Activated CD8-positive, alpha-beta memory T cell treated with anti-CD3 and anti-CD28 coated beads, Interleukin-2, amount 10 ng/mL, durations not matched to agents 7 days and 5 days (primary cell): ENCODE results near the gene WDR11. TPM values are rescaled to one million over a fixed set of nuclear protein-coding genes. Genes with fewer than 3 reads are reported as not detected.
"Not testable (repeated sequence)": the region's sequence is repeated elsewhere in the genome, so short reads cannot be mapped to it uniquely, and the experiment has no call there.

Source experiments
- ATAC-seq: fragments of 150-1000 bp; cut with Tn5 transposase; one replicate; pipeline ENCODE4 v1.10.0; 2021; ENCODE audit warnings: moderate library complexity
- CTCF ChIA-PET: fragments of 350-600 bp; sonication (Branson Sonifier 250); formaldehyde crosslinking; loops from one replicate; lab custom pipeline; 2021; ENCODE audit warnings: antibody characterized with exemption; lab: Charles Lee
- DNase-seq: peaks from one replicate; pipeline ENCODE4 v3.0.0-alpha.2; 2020
- H3K27ac Mint-ChIP-seq: one replicate; pipeline ENCODE4 v1.8.0; 2021; ENCODE audit warnings: mild to moderate bottlenecking, mixed read lengths
- H3K27me3 Mint-ChIP-seq: one replicate; pipeline ENCODE4 v1.8.0; 2021; ENCODE audit warnings: mixed read lengths
- H3K36me3 Mint-ChIP-seq: one replicate; pipeline ENCODE4 v1.8.0; 2021; ENCODE audit warnings: mild to moderate bottlenecking, mixed read lengths
- H3K4me1 Mint-ChIP-seq: one replicate; pipeline ENCODE4 v1.8.0; 2021; ENCODE audit warnings: mixed read lengths
- H3K4me3 Mint-ChIP-seq: one replicate; pipeline ENCODE4 v1.8.0; 2021; ENCODE audit warnings: mild to moderate bottlenecking, moderate library complexity, mixed read lengths
- H3K9me3 Mint-ChIP-seq: one replicate; pipeline ENCODE4 v1.8.0; 2022; ENCODE audit warnings: low read depth, mixed read lengths
- total RNA-seq, 2 experiments: library from RNA; stranded (reverse); gene quantifications; one replicate each; pipeline ENCODE4 v1.2.3, GENCODE V29; 2021

The WDR11 gene
- total RNA-seq, 2 experiments from 2014 or later, result 35.8 to 44.1 TPM

DNA sequence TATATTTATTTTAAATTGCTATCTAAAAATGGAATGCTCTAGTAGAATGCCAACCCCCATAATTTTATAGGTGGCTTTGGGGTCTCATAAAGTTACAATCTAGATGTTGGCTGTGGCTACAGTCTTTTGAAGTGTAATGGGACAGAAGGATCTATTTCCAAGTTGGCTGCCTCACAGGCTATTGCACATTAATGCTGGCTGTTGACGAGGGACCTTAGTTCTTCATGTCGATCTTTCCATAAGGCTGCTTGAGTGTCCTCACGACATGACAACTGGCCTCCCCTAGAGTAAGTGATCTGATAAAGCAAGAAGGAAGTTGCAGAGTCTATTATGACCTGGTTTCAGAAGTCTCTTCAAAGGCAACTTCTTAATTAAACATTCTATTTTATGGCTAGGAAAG is 36.3 kb downstream of the WDR11 start:
- ATAC-seq (no peak), DNase-seq (no peak)
- Mint-ChIP-seq H3K4me1 (no peaks in the 10 kb centered on the region), H3K4me3 (no peak overlapping the region), H3K27ac (no peak overlapping the region), H3K9me3 (no peaks in the 10 kb centered on the region), H3K27me3 (no peaks in the 10 kb centered on the region), H3K36me3 (peaks cover 45% of the 10 kb centered on the region)
- CTCF ChIA-PET, result no interaction called here

DNA sequence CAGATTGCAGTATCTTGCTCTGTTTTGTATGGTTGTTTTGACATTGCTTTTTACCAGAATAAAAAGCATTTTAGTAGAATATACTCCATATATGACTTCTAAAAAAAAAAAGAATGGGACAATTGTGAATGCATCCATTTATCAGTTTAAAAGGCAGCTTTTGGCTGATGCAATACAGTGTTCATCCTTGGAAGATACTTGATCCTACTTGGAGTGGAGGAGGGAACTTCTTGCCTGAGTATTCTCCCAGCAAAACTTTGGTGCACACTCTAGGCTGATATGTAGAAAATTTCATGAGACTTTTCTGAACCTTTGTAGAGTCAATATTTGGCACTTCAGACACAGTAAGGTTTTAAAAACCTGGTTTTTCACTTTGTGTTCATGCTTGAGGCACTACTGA is 40.2 kb downstream of the WDR11 start:
- H3K36me3 Mint-ChIP-seq, result peaks cover 48% of the 10 kb centered on the region
- no peak for DNase-seq
- no peaks in the 10 kb centered on the region for H3K4me1 Mint-ChIP-seq
- CTCF ChIA-PET, result no interaction called here
- H3K27me3 Mint-ChIP-seq, result no peaks in the 10 kb centered on the region
- H3K9me3 Mint-ChIP-seq, result no peaks in the 10 kb centered on the region
- H3K27ac Mint-ChIP-seq, result no peak overlapping the region
- H3K4me3 Mint-ChIP-seq, result no peak overlapping the region
- no peak for ATAC-seq

DNA sequence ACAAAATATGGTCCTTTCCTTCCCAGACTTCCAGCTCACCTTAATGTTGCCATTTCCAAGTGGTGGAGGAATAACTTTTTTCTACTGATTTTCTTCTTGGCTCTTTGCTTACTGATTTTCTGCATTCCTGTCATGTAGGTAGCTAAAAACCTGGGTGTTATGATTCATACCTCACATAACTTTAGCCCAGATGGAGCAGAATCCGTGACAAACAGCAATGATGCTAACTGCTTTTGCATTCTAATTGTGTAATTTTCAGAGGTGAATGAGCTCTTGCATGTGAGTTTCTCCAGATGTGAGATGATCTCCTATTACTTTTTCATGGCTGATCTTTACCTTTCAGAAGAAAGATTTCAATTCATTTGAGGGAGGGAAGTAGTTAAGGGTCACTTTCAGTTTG is 43.4 kb downstream of the WDR11 start:
- CTCF ChIA-PET, result no interaction called here
- H3K4me1 Mint-ChIP-seq, result peaks cover 6% of the 10 kb centered on the region
- H3K27me3 Mint-ChIP-seq, result no peaks in the 10 kb centered on the region
- H3K4me3 Mint-ChIP-seq, result no peak overlapping the region
- H3K36me3 Mint-ChIP-seq, result peaks cover 46% of the 10 kb centered on the region
- DNase-seq (no peak), ATAC-seq (no peak)
- H3K27ac Mint-ChIP-seq, result no peak overlapping the region
- no peaks in the 10 kb centered on the region for H3K9me3 Mint-ChIP-seq

DNA sequence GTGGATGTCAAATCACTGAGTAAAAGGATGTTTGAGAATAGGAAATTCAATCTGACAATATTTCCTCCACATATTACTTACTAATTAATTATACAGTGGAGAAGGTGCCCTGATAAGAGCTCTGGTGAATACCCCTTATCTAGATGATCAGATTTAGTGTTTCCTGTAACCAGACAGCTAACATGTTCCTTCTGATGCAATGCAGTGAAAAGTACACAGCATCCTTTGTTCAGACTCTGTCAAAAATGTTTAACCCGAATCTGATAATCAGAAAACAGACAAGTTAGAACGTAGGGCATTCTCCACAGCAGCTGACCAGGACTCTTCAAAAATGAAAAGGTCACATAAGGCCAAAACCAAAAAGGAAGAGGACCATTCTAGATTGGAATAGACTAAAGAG is 46.2 kb downstream of the WDR11 start:
- ATAC-seq, result peak; percentile 30
- Mint-ChIP-seq H3K4me3 (no peak overlapping the region), H3K36me3 (peaks cover 34% of the 10 kb centered on the region), H3K27me3 (no peaks in the 10 kb centered on the region), H3K27ac (no peak overlapping the region), H3K4me1 (peaks cover 6% of the 10 kb centered on the region), H3K9me3 (no peaks in the 10 kb centered on the region)
- DNase-seq, result no peak
- CTCF ChIA-PET, result no interaction called here

DNA sequence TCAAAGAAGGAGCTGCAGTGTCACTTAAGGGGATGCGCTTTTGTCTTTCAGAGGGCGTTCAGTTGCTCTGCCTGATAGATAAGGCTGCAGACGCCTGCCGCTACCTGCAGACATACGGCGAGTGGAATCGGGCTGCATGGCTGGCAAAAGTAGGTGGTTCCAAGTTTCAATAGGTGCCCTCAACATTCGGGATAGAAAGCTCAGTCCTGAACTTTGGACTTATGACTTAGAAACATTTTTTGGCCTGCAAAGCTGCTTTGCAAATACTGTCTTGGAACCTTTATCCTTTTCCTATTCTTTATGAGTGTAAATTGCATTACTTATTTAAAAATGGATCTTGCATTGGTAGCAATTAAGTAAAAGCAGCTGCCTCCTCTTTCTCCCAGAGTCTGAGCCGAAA is 54.1 kb downstream of the WDR11 start:
- Mint-ChIP-seq H3K27me3 (no peaks in the 10 kb centered on the region), H3K27ac (no peak overlapping the region), H3K4me1 (no peaks in the 10 kb centered on the region), H3K36me3 (peaks cover 54% of the 10 kb centered on the region), H3K9me3 (no peaks in the 10 kb centered on the region), H3K4me3 (no peak overlapping the region)
- CTCF ChIA-PET, result no interaction called here
- DNase-seq (no peak), ATAC-seq (no peak)

DNA sequence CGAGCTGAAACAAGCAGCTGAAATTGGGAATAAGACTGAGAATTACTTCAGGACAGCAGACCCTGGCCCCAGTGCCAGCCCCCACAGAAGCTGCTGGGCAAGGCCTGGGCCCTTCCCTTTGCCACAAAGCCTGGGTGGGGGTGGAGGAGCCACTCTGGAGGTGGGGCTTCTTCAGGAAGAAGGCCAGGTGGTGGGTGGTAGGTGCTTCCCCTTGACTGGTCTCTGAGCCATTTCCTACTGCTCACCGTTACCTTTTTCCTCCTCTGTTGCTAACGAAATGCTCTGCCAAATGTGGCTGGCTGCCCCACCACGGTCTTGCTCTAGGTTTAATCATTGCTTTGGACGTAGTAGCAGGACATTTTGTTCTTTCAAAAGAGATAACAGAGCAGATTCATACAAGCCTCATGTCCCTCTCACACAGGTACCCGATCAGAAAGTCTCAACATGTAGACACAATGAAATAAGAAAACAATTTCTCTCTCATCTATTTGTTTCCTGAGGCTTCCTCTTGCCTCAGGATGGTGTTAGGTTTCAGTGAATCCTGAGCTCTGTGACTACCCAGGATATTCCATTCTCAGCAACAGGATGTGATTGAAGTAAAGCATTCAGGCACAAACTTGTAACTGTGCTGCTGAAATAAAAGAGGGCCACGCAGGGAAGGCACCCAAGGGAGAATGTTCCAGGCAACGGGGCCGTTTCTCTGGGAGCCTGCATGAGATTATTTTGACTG is 66.5 kb downstream of the WDR11 start:
- no peaks in the 10 kb centered on the region for H3K36me3 Mint-ChIP-seq
- CTCF ChIA-PET, result no interaction called here
- H3K27me3 Mint-ChIP-seq, result no peaks in the 10 kb centered on the region
- DNase-seq (no peak), ATAC-seq (no peak)
- H3K9me3 Mint-ChIP-seq, result peaks cover 2% of the 10 kb centered on the region
- H3K4me3 Mint-ChIP-seq, result no peak overlapping the region
- H3K4me1 Mint-ChIP-seq, result no peaks in the 10 kb centered on the region
- no peak overlapping the region for H3K27ac Mint-ChIP-seq

DNA sequence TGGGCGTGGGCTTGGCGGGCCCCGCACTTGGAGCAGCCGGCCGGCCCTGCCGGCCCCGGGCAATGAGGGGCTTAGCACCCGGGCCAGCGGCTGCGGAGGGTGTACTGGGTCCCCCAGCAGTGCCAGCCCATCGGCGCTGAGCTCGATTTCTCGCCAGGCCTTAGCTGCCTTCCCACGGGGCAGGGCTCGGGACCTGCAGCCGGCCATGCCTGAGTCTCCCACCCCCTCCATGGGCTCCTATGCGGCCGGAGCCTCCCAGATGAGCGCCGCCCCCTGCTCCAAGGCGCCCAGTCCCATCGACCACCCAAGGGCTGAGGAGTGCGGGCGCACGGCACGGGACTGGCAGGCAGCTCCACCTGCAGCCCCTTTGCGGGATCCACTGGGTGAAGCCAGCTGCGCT is 72.7 kb downstream of the WDR11 start:
- H3K4me1 Mint-ChIP-seq, H3K27me3 Mint-ChIP-seq, H3K36me3 Mint-ChIP-seq, H3K9me3 Mint-ChIP-seq, DNase-seq, H3K4me3 Mint-ChIP-seq, ATAC-seq, CTCF ChIA-PET, H3K27ac Mint-ChIP-seq: not testable (repeated sequence)

DNA sequence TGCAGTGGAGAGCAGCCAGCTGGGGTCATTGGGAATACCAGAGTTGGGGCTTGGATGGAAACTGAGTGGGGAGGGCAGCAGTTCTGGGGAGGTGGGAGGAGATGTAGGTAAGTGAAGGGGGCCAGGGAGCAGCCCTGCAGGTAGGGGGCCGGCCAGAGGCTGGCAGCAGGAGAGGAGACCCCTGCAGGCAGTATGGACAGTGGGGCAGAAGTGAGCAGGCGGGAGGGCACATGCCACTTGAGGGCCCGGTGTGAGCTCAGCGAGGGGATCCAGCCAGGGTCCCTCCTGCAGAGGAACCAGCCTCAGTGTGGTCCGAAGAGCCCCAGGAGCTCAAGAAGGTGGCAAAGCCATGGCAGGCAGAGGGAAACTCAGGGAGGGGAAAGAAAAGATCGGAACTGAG is 75.4 kb downstream of the WDR11 start:
- no peaks in the 10 kb centered on the region for H3K4me1 Mint-ChIP-seq
- DNase-seq (no peak), ATAC-seq (no peak)
- H3K27me3 Mint-ChIP-seq, result no peaks in the 10 kb centered on the region
- CTCF ChIA-PET, result no interaction called here
- H3K36me3 Mint-ChIP-seq, result no peaks in the 10 kb centered on the region
- no peak overlapping the region for H3K27ac Mint-ChIP-seq
- no peak overlapping the region for H3K4me3 Mint-ChIP-seq
- H3K9me3 Mint-ChIP-seq, result peaks cover 2% of the 10 kb centered on the region

DNA sequence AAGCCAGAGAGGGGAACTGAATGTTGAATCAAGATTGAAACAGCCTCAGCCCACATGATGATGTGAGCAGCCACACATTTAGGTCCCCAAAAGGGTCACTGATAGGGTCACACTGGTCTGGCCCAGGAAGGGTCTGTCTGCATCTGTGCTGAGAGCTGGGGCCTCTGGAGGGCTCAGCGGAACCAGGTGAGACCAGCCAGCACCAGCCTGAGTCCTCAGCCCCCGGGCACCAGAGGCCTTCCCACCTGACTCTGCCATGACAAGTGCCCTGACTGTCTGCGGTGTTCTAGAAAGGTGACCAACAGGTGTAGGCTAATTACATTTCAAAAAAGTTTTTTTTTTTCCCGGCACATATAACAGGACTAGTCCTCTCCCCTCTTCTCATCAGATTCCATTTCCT is 76.2 kb downstream of the WDR11 start:
- H3K4me1 Mint-ChIP-seq, result no peaks in the 10 kb centered on the region
- no peak overlapping the region for H3K4me3 Mint-ChIP-seq
- H3K9me3 Mint-ChIP-seq, result peaks cover 2% of the 10 kb centered on the region
- ATAC-seq (no peak), DNase-seq (no peak)
- H3K27ac Mint-ChIP-seq, result no peak overlapping the region
- no peaks in the 10 kb centered on the region for H3K27me3 Mint-ChIP-seq
- CTCF ChIA-PET, result no interaction called here
- H3K36me3 Mint-ChIP-seq, result no peaks in the 10 kb centered on the region

DNA sequence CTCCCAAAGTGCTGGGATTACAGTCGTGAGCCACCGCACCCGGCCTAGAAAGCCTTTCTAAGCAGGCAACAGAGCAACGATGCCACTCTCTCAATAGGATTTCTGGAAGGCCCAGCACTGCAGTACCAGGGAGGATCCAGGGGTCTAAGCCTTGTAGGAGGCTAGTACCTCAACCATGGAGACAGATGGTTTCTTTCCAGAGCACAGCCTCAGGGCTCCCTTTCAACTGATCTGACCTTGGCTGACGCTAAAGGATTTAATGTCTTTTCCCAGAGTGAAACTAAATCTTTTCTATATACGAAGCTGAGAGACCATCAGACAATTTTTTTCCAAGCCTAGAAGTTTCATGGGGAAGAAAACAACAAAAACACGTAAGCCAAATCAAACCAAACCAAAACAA is 78.0 kb downstream of the WDR11 start:
- Mint-ChIP-seq H3K4me1 (no peaks in the 10 kb centered on the region), H3K4me3 (no peak overlapping the region), H3K36me3 (no peaks in the 10 kb centered on the region), H3K9me3 (peaks cover 2% of the 10 kb centered on the region), H3K27me3 (no peaks in the 10 kb centered on the region), H3K27ac (no peak overlapping the region)
- CTCF ChIA-PET, result interaction anchor here (0.7 kb wide), 1 partner anchor 1386 kb away, joined by 3 read pairs; no protein-coding TSS in a partner anchor
- no peak for DNase-seq
- ATAC-seq, result no peak

DNA sequence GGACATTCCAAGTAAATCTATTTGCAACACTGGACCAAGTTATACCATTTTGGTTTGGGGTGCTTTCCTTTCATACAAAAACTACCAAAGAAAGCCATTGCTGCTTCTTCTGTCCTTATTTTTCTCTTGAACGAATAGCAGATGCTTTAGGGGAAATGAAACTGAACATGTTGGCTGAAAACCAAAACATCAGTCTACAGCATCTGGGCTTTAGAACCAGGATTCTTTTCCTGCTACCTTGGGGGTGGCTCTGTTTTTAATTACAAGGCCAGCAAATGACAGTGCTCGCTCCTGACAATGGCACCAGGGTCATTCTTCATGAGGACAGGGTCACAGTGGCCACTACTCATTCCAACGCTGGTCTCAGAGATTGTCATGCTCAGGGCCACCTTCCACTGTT is 80.3 kb downstream of the WDR11 start:
- CTCF ChIA-PET, result no interaction called here
- H3K4me1 Mint-ChIP-seq, result no peaks in the 10 kb centered on the region
- no peaks in the 10 kb centered on the region for H3K36me3 Mint-ChIP-seq
- H3K27ac Mint-ChIP-seq, result no peak overlapping the region
- no peaks in the 10 kb centered on the region for H3K9me3 Mint-ChIP-seq
- DNase-seq, result no peak
- no peak for ATAC-seq
- H3K4me3 Mint-ChIP-seq, result no peak overlapping the region
- no peaks in the 10 kb centered on the region for H3K27me3 Mint-ChIP-seq

DNA sequence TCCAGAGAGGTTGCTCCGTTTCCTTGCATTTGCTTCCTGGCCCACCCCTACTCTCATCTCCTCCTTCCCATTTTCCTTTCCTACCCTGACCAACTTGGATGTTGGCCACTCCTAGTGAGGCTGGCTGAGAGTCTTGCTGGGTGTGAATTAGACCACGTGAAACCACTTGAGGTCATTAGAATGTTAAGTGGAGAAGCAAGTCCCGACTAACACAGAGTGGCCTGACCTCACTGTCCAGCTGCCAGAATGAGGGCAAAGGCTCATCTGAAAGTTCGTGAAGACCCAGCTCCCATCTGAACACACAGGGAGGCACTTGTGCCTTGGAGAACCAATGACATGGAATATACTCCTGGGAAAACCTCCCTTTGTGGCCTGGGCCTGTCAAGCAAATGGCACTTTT is 80.8 kb downstream of the WDR11 start:
- Mint-ChIP-seq H3K36me3 (no peaks in the 10 kb centered on the region), H3K9me3 (no peaks in the 10 kb centered on the region), H3K27me3 (no peaks in the 10 kb centered on the region), H3K27ac (no peak overlapping the region), H3K4me1 (no peaks in the 10 kb centered on the region), H3K4me3 (no peak overlapping the region)
- CTCF ChIA-PET, result no interaction called here
- ATAC-seq (no peak), DNase-seq (no peak)

DNA sequence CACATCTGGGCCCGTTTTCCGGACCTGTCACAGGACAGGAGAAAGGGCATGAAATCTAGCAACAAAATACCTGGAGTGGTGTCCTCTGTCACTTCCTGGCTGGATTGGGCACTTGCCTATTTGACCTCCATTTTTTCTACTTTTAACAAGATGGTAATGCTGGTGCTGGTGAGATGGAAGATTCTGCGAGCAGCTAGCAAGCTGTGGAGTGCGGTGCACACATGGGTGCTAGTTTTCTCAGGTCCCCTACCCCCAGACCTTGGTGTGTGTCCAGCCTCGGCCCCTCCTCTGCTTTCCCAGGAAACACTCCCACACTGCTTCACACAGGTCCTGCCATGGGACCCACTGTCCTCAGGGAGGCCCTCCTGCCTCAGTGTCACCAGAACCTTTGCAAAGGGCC is 87.7 kb downstream of the WDR11 start:
- H3K4me1 Mint-ChIP-seq, result peaks cover 5% of the 10 kb centered on the region
- no peaks in the 10 kb centered on the region for H3K36me3 Mint-ChIP-seq
- DNase-seq (no peak), ATAC-seq (no peak)
- CTCF ChIA-PET, result no interaction called here
- H3K27ac Mint-ChIP-seq, result no peak overlapping the region
- no peaks in the 10 kb centered on the region for H3K9me3 Mint-ChIP-seq
- H3K27me3 Mint-ChIP-seq, result no peaks in the 10 kb centered on the region
- no peak overlapping the region for H3K4me3 Mint-ChIP-seq

DNA sequence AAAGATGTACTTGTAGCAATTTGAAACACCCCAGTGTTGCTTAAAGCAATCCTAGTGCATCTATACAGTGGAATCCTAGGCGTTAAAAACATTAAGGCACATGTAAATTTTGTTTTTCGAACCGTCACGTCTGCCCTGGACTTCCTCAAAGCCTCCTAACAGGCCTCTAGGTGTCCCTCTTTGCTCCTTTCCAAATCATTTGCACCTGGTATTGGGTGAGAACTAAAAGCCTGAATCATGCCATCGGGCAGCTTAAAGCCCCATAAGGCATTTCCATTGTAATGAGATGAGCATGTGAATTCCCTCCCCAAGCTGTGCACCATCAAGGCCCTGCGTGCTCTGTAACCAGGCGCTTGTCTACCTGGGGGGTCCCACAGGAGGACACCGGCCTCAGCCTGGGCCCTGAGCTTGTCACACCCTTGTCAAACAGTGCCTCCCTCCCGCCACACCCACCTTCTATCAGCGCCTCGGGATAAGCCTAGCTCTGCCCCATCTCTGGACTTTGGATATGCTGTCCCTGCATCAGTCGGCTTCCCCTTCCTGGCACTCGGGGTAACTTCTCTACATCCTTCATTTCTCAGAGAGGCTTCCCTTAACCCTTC is 89.2 kb downstream of the WDR11 start:
- Mint-ChIP-seq H3K4me1 (peaks cover 9% of the 10 kb centered on the region), H3K36me3 (no peaks in the 10 kb centered on the region), H3K4me3 (no peak overlapping the region), H3K27ac (no peak overlapping the region), H3K27me3 (no peaks in the 10 kb centered on the region), H3K9me3 (no peaks in the 10 kb centered on the region)
- DNase-seq (no peak), ATAC-seq (no peak)
- CTCF ChIA-PET, result no interaction called here
